IPS-15b (cell line): ENCODE results near the gene ETS1.

Experiments used
- H3K27me3 ChIP-seq: one replicate; pipeline ENCODE4 v1.6.1; 2013; ENCODE audit warnings: low read length; ENCODE audit not compliant: control insufficient read depth, insufficient read depth
- H3K36me3 ChIP-seq: one replicate; pipeline ENCODE4 v1.6.1; 2013; ENCODE audit warnings: low read length; ENCODE audit not compliant: control insufficient read depth, insufficient read depth
- H3K4me1 ChIP-seq: one replicate; pipeline ENCODE4 v1.6.1; 2013; ENCODE audit warnings: mild to moderate bottlenecking, low read length; ENCODE audit not compliant: control insufficient read depth, insufficient read depth
- H3K4me3 ChIP-seq: one replicate; pipeline ENCODE4 v1.5.1; 2013; ENCODE audit warnings: low read depth, low read length
- H3K9ac ChIP-seq: one replicate; pipeline ENCODE4 v1.6.1; 2013; ENCODE audit warnings: low read depth, mild to moderate bottlenecking, low read length
- H3K9me3 ChIP-seq: one replicate; pipeline ENCODE4 v1.6.1; 2013; ENCODE audit warnings: mild to moderate bottlenecking, low read length; ENCODE audit not compliant: control insufficient read depth, insufficient read depth

ETS1 gene

DNA sequence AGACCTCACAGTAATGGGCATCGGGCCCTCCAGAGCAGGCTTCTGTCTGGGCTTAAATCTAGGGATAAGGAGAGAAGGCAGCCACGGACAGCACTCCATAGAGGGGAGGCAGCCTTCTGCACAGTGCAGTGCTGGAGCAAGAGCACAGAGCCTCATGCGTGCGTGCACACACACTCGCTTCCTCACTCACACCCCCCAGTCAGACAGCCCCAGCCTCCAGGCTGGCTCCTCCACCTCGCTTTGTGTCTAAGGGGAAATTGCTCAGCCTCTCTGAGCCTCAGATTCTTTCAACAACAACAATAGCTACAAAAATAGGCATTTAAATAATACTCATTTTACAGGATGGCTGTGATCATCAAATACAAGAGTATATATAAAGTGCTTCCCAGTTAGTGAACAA, 26.7 kb upstream of the ETS1 start:
- Histone ChIP-seq H3K4me3 (no peak overlapping the region), H3K9me3 (no peaks in the 10 kb centered on the region), H3K9ac (no peak overlapping the region), H3K4me1 (peaks cover 3% of the 10 kb centered on the region), H3K36me3 (no peaks in the 10 kb centered on the region), H3K27me3 (peaks cover 27% of the 10 kb centered on the region)

DNA sequence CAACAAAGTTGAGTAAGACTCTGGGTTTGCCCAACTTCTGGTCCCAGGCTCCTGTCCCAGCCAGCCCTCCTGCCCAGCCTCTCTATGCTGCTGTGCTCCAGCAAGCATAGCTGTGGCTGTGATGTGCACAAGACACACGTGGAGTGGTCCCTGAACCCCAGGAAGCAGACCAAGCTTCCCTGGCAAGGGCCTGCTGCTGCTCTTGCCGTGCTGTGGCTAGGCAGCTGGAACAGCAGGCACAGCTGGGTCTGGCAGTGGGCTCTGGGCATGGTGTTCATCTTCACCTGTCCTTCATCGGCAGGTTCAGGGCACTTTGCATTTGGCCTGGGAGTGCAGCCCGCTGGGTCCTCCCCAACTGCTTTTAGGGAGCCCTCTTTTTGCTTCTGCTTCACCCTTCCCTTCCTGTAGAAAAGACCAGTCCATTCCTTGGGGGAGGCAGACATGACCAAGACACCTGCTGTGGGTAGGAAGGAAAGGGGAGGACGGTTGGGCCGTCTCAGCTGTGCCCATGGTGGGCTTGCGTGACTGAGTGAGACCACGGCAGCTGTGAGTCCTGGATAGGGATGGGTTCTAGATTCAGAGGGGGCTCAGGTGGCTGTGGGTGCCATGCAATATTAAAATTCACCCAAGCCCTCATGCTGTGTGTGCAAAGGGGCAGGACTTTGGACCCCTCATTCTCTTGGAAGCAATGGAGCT, 26.1 kb upstream of the ETS1 start:
- H3K36me3 ChIP-seq, result no peaks in the 10 kb centered on the region
- H3K4me1 ChIP-seq, result peaks cover 3% of the 10 kb centered on the region
- peaks cover 26% of the 10 kb centered on the region for H3K27me3 ChIP-seq
- no peak overlapping the region for H3K4me3 ChIP-seq
- H3K9me3 ChIP-seq, result no peaks in the 10 kb centered on the region
- no peak overlapping the region for H3K9ac ChIP-seq

DNA sequence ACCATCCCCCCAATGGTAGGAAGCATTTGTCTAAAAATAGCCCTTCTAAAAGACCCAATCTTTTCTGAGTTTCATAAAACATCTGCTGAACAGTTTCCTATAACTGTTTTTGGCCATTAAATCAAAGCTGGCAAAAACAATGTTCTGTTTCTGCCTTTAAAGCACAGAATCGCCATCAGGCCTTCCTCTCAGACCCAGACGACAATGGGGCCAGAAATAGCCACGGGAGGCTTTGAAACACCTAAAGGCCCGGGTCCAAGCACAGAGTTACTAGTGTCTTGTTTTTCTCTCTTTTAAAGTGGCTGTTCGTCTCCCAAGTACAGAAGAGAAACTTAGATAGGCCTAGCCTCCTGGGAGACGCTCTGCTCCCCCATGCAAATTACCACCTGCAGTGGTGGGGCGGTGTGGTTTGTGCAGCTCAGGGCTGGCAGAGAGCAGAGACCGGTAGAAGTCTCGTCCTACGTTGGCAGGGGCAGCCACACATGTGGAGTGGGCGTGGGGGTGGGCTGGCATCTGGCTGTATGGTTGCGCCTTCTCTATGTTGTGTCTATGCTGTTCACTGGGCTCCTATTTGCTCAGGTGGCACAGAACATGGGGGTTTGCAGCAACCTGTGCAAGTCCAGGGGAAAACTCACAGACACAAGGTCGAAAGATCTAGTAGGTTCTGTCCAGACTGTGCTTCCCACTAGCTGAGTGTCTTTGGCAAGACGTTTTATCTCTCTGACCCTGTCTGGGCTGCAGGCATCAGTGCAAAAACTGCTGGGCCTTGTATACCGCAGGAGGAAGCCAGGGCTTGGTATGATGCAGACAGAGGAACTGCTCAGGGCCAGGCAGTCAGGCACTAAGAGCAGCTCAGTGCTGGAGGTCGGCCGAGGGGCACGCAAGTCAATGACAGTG, 23.6 kb upstream of the ETS1 start:
- Histone ChIP-seq H3K9me3 (no peaks in the 10 kb centered on the region), H3K4me3 (no peak overlapping the region), H3K27me3 (peaks cover 21% of the 10 kb centered on the region), H3K36me3 (no peaks in the 10 kb centered on the region), H3K4me1 (peaks cover 3% of the 10 kb centered on the region), H3K9ac (no peak overlapping the region)

DNA sequence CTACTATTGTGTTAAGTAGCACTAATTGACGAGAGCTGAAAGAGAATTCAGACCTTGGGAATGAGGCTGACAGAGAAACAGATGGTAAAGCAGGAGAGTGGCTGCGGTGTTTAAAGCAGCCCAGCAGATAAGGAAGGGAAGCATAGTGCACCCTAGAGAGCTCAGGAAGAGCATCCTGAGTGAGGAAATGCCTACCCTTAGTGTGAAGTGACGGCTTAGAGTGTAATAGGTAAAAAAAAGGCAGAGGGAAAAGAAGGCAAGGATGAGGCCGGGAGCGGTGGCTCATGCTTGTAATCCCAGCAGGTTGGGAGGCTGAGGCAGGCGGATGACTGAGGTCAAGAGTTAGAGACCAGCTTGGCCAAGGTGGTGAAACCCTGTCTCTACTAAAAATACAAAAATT, 22.4 kb upstream of the ETS1 start:
- Histone ChIP-seq H3K9me3 (no peaks in the 10 kb centered on the region), H3K27me3 (peaks cover 15% of the 10 kb centered on the region), H3K36me3 (no peaks in the 10 kb centered on the region), H3K4me3 (no peak overlapping the region), H3K4me1 (peaks cover 4% of the 10 kb centered on the region), H3K9ac (no peak overlapping the region)

DNA sequence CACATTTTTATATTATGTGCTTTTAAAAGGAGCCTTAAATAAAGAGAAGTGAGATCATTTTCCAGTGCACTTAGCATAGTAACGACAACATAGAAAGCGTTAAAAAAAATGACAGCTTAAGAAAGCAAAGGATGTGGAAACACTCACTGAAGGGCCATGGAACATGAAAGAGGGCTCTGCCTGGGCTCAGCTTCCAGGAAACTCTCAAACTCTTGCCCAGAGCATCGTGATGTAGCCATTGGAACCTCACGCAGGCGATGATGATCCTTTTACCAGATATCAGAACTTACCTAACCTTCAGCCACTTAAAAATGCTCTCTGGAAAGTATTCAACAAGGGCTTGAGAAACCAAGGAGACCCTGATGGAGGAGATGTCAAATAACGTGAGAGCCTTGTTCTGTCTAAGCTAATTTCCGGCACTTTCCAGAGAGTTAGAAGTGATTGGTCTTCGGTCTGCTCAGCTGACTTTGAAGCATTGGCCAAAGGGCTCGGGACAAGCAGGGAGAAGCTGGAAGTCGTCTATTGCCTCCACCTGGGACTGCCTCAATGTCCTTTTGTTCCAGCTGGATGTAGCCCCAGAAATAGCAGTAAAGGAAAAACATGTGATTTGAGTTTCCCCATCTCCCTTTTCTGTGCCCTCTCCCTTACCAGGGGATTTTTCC, 21.5 kb upstream of the ETS1 start:
- Histone ChIP-seq H3K9me3 (no peaks in the 10 kb centered on the region), H3K4me1 (peaks cover 6% of the 10 kb centered on the region), H3K4me3 (no peak overlapping the region), H3K9ac (no peak overlapping the region), H3K27me3 (peaks cover 15% of the 10 kb centered on the region), H3K36me3 (no peaks in the 10 kb centered on the region)

DNA sequence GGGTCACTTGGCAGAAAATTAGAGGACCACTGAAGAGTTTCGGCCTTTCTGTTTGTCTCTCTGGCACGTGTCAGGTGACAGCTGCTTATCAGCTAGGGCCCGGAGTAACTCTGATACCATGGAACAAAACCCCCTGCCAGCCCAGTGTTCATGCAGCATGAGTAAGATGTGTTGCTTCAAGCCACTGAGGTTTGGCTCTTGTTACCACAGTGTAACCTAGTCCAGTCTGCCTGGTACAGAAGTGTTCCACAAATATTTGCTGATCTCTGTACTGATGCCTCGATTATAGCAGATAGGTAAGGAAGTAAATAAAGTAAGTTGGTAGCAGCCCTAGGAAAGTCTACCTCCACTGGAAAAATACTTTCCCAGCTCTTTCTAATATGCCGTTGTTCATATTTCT, 20.5 kb upstream of the ETS1 start:
- H3K4me1 ChIP-seq, result peaks cover 6% of the 10 kb centered on the region
- no peak overlapping the region for H3K4me3 ChIP-seq
- H3K9me3 ChIP-seq, result no peaks in the 10 kb centered on the region
- no peaks in the 10 kb centered on the region for H3K36me3 ChIP-seq
- peaks cover 15% of the 10 kb centered on the region for H3K27me3 ChIP-seq
- no peak overlapping the region for H3K9ac ChIP-seq

DNA sequence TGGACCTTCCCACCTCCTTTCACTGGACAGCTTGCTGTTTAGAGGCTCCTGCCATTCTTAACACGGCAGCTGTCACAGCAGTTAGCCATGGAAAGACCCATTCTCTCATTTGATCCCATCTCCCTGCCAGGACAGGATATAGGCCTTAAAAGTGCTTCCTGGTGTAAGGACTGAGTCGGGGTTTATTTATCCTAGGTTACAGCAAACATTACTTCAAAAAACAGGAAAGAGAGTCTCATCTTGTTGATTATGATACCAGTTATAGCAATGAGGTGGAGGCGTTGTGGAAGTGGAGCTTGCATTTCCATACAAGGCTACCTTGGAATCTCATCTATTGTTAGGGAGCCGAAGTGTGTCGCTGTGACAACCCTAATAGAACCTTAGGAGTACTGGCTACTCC, 17.4 kb upstream of the ETS1 start:
- Histone ChIP-seq H3K9ac (no peak overlapping the region), H3K27me3 (peaks cover 7% of the 10 kb centered on the region), H3K4me1 (peaks cover 4% of the 10 kb centered on the region), H3K36me3 (no peaks in the 10 kb centered on the region), H3K9me3 (no peaks in the 10 kb centered on the region), H3K4me3 (no peak overlapping the region)

DNA sequence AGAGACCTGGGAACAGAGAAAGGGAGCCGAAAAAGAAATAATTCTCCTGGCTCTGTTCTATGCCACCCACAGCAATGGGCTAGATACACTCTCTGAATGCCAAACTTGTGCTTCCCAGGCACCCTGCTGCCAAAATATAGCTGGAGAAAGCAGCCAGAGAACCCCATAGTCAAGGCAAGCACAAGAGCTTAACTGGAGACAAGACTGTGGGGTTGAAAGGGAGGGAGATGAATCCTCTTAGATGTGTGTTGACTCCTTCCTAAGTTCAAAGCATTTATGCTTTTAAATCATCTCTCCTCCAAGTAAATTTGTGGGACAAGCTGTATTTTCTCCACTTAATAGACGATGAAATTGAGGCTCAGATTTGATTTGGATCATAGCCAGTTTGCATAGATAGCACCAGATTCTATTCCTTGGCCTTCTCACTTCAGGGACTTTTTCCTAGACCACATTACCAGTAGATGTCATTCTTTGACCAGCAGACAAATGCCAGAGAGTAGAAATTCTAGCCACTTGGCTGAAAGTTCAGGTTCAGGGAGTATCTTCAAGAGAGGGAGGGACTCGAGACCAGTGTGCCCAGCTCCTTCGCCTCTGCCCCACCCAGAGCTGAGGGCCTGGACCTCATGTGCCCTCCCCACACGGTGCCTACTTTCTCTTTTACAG, 16.5 kb upstream of the ETS1 start:
- no peaks in the 10 kb centered on the region for H3K36me3 ChIP-seq
- H3K4me1 ChIP-seq, result peaks cover 6% of the 10 kb centered on the region
- H3K4me3 ChIP-seq, result no peak overlapping the region
- no peak overlapping the region for H3K9ac ChIP-seq
- H3K27me3 ChIP-seq, result peaks cover 7% of the 10 kb centered on the region
- no peaks in the 10 kb centered on the region for H3K9me3 ChIP-seq

DNA sequence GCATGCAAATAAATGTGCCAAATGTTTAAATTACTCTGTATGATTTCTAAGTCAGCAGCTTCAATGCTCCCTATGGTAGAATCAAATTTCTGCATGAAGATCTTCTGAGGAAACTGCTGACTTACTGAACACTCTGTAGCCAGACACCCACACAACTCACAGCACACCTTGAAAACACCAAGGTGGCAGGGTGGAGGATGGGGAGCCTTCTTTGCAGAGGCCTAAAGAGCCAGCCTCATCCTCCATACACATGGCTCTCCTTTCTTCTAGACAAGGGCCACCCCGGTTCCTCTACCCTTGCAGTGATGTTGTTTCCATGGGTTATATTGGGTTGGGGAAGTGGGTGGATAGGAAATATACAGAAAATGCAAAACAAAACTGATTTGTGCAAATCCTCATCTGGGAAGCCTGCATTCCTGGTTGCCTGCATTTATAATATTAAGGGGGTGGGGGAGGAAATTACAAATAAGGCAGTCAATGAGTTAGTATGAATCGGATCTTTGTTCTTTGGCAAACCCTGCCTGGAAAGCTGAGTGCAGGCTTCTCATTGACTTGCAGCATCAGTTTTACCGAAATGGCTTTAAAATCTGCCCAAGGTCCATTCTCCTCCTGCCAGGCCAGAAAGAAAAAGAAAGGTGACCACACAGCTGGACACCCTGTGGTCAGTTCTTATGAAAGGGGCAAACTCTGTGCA, 15.8 kb upstream of the ETS1 start:
- Histone ChIP-seq H3K4me1 (peaks cover 13% of the 10 kb centered on the region), H3K9me3 (no peaks in the 10 kb centered on the region), H3K36me3 (no peaks in the 10 kb centered on the region), H3K27me3 (peaks cover 3% of the 10 kb centered on the region), H3K4me3 (no peak overlapping the region), H3K9ac (no peak overlapping the region)

DNA sequence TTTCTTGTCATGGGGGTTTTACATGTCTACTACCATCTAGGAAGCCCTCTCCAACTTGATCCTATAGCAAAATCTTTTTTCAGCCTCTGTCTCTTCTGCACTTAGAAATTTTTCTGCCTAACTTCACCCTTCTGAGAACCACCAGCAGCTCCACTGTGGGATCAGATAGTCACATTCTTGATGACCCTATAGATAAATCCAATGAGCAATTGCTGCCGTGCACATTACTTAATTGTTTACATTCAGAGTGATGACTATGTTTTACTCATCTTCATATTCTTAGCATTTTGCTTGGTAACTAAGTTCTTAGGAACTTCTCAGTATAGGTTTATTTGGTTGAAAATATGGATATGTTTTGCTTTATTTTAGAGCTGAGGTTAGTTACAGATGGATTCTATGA, 12.4 kb upstream of the ETS1 start:
- Histone ChIP-seq H3K4me3 (no peak overlapping the region), H3K9ac (no peak overlapping the region), H3K4me1 (peaks cover 17% of the 10 kb centered on the region), H3K36me3 (no peaks in the 10 kb centered on the region), H3K27me3 (no peaks in the 10 kb centered on the region), H3K9me3 (no peaks in the 10 kb centered on the region)

DNA sequence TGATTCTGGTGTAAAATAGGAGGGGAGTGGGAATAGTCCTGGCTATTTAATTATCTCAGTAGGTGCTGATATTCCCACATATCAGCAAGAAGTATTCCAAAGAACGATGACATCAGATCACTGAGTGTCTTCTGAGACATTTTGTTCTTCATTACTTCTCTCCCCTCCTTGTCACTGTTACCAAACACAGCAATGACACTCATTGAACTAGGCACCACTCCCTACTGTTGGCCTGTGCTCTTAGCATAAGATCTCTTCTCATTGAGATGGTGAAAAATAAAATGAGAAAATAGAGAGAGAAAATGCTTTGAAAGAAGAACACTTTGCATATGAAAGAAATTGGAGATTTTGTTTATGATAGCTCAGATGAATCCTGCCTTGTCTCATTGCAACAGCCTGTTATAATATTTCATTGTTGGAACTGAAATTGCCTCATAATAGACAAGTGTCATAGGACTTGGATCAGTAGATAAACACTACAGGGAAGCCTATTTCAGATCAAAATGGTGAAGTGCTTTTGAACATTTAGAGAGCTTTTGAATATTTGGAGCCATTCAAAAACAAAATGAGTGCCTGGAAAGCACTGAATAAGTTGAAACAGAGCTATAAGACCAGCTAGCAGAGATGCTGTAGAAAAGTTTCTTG, 11.3 kb upstream of the ETS1 start:
- H3K4me3 ChIP-seq, result no peak overlapping the region
- H3K4me1 ChIP-seq, result peaks cover 18% of the 10 kb centered on the region
- H3K9me3 ChIP-seq, result no peaks in the 10 kb centered on the region
- no peaks in the 10 kb centered on the region for H3K36me3 ChIP-seq
- no peak overlapping the region for H3K9ac ChIP-seq
- H3K27me3 ChIP-seq, result no peaks in the 10 kb centered on the region
